Activated T-cell treated with anti-CD3 and anti-CD28 coated beads for 24 hours (primary cell): Measurements from ENCODE around the gene PPP1R1A.

ENCODE experiments used
- DNase-seq: peaks from one replicate; pipeline ENCODE4 v3.0.0-alpha.2; 2020; ENCODE audit warnings: low read depth

The PPP1R1A gene

DNA sequence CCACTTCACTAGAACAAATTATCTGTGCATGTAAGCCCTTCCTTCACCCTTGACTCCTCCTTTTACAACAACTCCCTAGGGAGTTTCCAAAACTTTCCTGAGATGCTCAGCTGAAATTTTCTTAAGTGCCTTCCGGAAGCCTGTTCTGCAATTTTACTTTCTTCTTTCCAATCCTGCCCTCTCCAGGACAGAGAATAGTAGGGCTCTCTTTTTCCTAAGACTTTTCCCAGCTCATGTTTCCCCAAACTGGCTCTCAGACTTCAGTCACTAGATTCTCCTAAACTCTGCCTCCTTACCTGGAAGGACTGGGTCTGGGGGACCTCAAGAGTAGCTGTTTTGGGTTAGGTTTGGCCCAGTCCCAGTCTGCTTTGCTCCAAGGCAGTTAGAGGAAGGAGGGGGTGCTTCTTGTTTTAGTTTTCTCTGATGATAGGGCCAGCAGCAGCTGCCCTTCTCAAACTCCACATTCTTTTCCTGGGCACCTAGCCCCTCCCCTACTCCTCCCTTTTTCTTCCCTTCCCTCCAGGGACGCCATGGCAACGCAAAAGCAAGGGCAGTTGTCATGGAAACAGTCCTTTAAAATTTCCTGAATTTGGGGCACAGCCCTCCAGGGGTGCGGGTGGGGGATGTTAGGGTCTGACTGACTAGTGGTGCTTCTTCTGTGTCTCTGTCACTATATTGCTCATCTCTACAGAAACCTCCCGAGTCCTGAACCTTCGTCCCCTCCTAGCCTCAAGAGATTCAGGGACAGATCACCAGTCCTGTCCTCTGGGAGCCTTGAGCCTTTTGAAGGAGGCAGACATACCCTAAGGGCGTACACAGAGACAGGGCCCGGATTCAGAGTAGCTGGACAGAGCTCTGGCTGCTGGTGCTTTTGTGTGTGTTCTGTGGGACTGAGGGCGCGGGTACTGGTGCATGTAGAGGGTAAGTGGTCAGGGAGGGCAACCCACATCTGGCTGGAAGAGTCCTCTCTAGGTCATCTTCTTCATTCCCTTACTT, 17.0 kb downstream of the PPP1R1A start:
- no peak for DNase-seq

DNA sequence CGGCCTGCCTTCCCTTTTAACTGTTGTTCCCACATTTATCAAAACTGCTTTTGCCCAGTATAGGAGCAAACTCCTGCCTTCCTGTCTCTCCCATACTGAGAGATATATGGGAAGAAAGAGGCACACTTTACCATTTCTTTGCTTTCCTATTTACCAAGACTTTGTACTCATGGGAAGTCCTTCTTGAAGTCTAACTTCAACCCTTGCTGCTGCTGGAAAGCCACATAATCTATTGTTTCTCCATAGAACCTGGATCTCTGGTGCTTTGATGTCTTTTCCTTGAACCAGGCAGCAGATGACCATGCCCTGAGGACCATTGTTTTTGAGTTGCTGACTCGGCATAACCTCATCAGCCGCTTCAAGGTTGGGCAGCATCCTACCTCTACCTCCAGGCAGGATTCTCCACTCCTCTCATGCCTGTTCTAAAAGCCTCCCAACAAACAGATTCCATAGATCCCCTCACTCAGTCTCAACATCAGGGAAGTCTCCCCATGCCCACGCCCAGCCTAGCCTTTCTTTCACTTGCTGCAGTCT, 18.4 kb downstream of the PPP1R1A start:
- DNase-seq = no peak

- no peak for DNase-seq
Measured at GRCh38 chr12:54569072-54569471, 19.4 kb downstream of the PPP1R1A start.

DNA sequence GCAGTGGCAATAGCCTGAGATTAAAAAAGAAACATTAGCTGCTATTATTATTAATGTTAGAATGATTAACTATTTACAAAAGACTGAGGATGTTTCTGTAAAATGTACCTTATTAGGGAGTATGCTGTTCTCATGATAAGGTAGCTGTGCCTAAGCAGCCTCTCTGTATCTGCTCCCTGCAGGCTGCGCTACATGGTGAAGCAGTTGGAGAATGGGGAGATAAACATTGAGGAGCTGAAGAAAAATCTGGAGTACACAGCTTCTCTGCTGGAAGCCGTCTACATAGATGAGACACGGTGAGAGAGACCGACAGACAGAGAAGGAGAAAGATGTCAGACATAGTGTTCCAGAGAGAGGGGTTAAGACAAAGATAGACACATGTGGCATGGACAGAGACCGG, 21.7 kb downstream of the PPP1R1A start:
- no peak for DNase-seq

DNA sequence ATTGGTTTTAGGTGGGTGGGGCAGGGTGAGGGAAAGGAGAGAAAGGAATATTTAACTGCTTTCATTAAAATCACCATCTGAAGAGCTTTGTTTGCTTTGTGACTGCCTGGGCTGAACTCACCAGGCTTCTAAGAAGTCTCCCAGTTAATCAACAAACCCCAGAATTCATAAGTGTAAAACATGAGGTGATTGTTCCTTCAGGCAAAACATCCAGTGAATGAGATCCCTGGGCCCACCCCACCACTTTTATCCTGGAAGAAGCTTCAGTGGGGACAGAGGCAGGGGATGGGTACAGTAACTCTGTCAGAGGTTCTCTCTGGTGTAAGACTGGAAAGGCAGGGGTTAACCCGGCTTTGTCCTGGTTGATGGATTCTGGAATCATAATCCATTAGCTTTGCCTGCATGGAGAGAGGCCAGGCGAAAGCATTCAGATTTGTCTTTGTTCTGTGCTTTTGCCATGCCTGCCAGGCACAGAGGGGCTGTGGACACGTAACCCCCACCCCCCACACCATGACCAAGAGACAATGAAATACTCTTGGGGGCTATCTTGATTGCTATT, 22.4 kb downstream of the PPP1R1A start:
- no peak for DNase-seq

GRCh38 chr12:54565310-54565985, 23.0 kb downstream of the PPP1R1A start:
- DNase-seq = no peak

GRCh38 chr12:54564768-54565167, 23.7 kb downstream of the PPP1R1A start:
- no peak for DNase-seq

DNA sequence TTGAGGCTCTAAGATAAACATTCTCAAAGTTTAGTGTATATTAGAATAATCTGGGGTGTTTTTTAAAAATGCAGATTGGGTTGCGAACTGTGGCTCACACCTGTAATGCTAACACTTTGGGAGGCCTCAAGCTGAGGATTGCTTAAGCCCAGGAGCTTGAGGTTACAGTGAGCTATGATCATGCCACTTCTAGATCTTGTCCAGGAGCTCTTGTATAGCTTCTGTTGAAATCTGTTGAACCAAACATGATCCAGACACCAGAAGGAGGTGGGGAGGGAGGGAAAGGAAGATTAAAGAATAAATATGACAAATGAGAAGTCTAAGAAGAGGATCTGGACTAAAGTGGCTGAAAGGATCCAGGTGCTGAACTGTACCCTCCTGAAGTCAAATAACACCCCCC, 24.7 kb downstream of the PPP1R1A start:
- DNase-seq = no peak

DNA sequence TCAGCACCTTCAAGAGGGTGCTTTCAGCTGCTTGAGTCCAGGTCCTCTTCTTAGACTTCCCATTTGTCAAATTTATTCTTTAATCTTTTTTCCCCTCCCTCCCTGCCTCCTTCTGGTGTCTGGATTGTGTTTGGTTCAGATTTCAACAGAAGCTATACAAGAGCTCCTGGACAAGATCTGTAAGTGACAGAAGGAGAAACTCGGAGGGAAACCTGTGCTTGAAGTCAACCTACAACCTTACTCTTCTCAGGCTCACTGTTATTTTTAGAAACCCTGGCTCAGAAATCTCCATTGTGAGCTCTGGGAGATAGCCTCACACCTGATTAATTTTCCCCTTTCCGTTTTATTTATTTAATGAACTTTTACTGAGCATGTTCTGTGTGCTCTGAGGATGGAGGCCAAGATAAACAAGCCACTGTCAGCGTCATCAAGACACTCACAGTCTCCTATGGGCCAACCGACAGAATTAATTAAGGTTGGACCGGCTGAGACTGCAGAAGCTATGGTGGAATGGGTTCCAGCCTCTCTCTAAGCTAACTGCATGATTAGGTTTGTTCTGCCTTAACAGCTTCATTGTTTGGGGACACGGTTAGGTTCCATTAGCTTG, 25.6 kb downstream of the PPP1R1A start:
- no peak for DNase-seq

DNA sequence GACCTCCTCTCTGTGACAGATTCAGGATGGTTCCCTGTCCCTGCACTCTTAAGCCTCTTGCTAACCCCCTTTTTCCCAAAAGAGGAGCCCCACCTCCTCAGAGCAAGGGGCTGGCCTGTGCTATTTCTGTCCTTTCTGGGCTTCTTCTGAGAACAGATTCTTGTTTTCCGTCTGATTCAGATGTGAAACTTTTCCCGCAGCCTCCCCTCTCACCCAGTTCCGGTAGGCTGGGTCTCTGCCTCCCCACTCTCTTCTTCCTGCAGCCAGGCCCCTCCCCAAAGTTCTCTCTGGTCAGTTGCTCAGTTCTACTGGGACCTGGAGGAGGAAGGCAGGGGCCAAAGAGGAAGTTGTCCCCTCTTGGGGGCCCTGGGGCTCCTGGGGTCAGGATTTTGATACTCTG, 27.3 kb downstream of the PPP1R1A start:
- DNase-seq = no peak

DNA sequence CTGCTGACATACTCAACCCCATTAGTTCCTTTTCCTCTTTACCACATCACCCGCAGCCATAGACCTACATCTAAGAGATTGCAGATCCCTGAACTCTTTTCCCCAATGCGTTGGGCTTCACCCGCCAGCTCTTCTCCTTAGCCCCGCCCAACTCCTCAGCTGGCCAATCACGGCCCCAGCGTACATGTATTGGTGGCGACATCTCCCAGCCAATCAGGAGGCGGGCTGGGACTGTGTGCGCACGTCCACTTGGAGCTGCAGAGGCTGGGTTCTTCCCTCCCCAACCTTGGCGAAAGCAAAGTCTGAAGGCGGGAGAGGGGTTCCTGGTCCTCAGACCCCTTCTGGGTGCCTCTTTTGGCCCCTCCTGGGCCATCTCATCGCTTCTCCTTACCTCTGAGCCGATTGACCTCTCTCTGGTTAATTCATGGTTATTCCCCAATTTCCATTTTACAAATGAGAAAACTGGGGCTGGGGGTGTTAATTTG, 28.0 kb downstream of the PPP1R1A start:
- DNase-seq = peak; percentile 80

DNA sequence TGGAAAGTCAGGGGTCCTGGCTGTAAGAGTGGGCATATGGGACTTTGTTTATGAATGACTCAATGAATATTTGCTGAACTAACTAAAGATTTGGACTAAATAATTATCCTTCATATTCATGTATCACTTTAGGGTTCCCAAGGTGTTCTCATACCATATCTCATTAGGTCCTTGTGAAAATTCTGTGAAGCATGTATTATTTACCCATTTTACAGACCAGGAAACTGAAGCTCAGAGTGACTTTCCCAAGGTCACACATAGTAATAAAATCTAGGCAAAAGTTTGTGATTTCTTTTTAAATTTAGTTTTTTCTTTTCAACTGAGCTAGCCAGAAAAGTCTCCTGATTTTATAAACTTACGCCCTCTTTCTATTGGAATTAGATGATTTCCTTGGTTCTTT, 29.7 kb downstream of the PPP1R1A start:
- DNase-seq = no peak

DNA sequence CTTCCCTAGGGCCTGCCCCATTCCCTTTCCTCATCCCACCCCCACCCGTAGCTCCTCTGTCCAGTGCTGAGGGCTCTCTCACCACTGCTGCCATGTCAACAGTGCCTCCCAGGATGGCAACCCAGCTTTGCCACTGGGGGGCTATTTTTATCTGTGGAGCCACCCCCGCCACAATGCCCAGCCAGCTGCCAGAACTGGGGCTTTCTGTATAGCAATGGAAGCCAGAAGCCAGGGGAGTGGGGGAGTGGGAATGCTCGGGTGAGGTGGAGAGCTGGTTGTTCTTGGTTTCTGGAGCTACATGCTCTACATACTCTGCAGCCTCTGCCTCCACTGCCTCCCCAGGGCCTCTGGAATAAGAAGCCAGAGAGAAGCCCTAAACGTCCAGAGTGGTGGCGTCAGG, 30.1 kb downstream of the PPP1R1A start:
- DNase-seq = no peak

DNA sequence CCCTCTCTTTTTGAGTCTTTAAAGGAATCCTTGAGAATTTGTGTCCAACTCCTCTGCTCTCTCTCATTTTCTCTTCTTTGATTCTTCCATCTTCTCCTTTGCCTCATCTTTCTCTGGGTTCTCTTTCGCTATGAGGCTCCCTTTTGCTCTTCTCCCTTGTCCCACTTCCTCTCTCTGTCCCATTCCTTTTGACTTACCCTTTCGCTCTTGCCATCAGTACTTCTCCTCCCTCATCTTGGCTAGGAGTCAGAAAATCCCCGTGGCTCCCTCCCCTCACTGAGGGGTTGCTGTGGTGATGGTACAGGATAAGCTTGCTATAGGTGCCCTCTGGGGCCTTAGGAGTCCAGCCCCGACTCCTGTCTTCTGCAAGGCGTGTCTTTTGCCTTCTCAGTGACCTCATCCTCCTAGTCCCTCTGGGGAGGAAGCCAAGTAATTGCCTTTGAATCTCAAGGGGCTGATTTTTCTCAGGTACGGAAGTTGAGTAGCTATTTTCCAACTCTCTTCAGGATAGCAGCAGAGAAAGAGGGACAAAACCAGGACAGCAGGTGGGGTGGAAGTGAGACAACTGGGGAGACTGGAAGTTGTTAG, 32.7 kb downstream of the PPP1R1A start:
- DNase-seq = no peak

DNA sequence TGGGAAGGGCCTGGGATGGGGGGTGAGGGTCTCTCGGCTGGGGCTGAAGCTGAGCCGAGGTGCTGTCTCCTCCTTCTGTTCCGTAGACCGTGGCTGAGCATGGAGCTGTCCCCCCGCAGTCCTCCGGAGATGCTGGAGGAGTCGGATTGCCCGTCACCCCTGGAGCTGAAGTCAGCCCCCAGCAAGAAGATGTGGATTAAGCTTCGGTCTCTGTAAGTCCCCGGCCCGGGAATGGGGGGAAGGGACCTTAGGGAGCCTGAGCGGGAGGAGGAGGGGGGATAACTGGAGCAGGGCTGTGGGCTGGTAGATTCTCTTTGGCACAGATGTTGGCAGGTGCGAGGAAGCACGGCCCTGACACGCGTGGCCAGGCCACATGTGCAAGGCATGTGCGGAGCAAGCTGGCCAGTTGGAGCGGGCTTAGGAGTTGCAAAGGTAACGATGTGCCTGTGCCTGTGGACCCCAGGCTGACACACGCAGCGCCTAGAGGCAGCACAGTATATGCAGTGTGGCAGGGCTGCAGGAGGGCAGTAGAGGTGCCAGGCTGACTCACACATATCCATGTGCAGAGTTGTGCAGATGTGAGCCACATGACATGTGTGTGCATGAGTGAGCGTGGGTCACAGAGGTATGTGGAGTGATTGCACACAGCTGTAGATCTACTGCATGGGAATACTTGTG, 38.5 kb downstream of the PPP1R1A start:
- DNase-seq = peak; percentile 16

GRCh38 chr12:54546511-54546910, 41.9 kb downstream of the PPP1R1A start:
- DNase-seq = no peak

DNA sequence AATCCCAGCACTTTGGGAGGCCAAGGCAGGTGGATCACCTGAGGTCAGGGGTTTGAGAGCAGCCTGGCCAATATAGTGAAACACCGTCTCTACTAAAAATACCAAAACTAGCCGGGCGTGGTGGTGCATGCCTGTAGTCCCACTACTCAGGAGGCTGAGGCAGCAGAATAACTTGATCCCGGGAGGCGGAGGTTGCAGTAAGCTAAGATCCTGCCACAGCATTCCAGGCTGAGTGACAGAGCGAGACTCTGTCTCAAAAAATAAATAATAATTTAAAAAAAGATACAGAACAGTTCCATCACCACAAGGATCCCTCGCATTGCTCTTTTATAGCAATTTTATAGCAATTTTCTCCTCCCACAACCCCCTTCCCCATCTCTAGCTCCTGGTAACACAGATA, 43.7 kb downstream of the PPP1R1A start:
- DNase-seq = no peak

DNA sequence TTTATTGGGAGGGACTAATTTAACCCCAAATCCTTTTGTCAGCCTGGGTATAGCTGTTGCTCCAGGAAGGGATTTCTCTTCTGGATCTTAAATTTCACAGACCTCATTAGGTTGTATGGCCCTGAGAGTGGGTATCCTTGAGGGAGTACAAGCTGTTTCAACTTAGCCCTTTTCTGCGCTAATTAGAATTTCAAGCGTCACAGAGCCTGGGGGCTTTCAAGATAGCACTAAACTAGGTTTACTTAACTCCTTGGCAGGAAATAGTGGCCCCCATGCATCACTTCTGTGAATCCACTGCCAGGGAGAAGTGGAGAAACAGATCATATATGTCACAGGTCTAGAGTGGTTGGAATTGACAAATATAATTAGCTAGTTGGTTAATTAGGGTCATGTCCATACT, 44.9 kb downstream of the PPP1R1A start:
- no peak for DNase-seq

- no peak for DNase-seq
Measured at GRCh38 chr12:54541751-54542290, 46.6 kb downstream of the PPP1R1A start.

DNA sequence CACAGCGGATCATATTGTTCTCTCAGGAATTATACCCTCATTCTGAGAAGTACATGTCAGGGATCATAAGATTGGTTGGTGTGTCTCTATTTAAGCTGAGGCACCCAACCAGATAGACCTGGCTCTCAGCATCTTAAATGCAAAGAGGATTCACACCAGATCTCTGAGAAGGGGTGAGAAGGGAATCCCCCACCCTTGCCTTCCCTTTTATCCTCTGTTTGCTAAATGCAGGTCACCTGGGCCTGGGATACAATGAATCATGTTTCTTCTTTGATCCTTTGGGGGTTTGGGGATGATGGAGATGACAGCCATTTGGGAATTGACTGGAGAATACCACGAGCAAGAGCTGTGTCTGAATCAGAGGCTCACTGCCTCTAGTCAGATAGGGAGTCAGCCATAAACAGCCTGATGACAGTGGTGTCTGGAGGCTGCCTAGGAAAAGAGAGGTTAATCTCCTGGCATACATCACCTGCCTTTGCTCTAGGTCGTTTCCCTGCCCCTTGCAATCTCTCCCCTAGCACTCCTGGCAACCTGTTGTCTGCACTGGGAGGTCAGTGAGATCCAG, 50.2 kb downstream of the PPP1R1A start:
- DNase-seq = no peak

GRCh38 chr12:54535474-54535873, 53.0 kb downstream of the PPP1R1A start:
- no peak for DNase-seq
